Measurements from ENCODE around the gene CACNA1S. TPM values are rescaled to one million over a fixed set of nuclear protein-coding genes. Genes with fewer than 3 reads are reported as not detected.

The CACNA1S gene
- total and polyA plus RNA-seq, 2 of the 13 experiments (the other 11 are each of a cell fraction or from before 2014, with no cell fraction given): not detected

DNA sequence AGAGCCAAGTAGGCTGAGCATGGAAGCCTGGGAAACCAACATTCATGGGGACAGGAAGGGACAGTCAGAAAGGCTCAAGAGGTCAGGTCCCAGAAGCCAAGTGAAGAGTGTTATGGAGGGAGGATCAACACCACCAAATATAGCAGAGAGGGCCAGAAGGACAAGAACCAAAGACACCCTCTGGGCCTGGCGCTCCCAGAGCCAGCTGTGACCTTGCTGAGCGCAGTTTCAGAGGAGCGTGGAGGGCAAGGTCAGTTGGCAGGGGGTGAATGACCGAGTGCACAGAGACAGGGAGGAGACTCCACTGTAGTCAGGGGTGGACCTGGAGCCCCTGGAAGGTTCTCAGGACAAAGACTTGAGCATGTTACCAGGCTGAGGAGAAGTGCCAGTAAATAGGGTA lies 19.2 kb upstream of the CACNA1S start:
- ATAC-seq (no peak), DNase-seq (ENCODE audit: low spot score) (no peak), FAIRE-seq (no peak)
- H3K9me3 ChIP-seq (ENCODE audit: low read length): no peaks in the 10 kb centered on the region
- no peak overlapping the region for H2AFZ ChIP-seq (ENCODE audit: low read length)
- no peak overlapping the region for H3K4me2 ChIP-seq (ENCODE audit: low read depth, low read length)
- peaks cover 4 to 10% of the 10 kb centered on the region in 2 experiments; a peak in 3 of 5 replicates for H3K27me3 ChIP-seq (ENCODE audit: control insufficient read depth in 1 of 2, insufficient read depth in 2 of 2, low read length in 2 of 2)
- intact Hi-C loops (cut with micrococcal nuclease; ENCODE audit: unreplicated experiment): no loop called here
- no peak overlapping the region for H3K4me3 ChIP-seq (replicated peaks in 1 of 3; ENCODE audit: insufficient read depth in 1 of 3, low read depth in 2 of 3, low read length in 3 of 3)
- no peak overlapping the region for H3K27ac ChIP-seq (ENCODE audit: extremely low read length, insufficient read depth, low read length)
- no peaks in the 10 kb centered on the region for H3K79me2 ChIP-seq (ENCODE audit: insufficient read depth, low read length)
- peaks cover 10% of the 10 kb centered on the region for H3K4me1 ChIP-seq (ENCODE audit: insufficient read depth, low read length)
- in situ Hi-C loops (cut with HindIII; ENCODE audit: extremely low pct_ligation_motif_present, low pct_unique_long_range_greater_than_20kb): no loop called here
- peaks cover 2 to 16% of the 10 kb centered on the region in 2 experiments for H3K36me3 ChIP-seq (replicated peaks in 1 of 2; ENCODE audit: control insufficient read depth in 1 of 2, insufficient read depth in 2 of 2, low read length in 2 of 2)
- no peak overlapping the region for H3K9ac ChIP-seq (ENCODE audit: insufficient read depth, low read depth, low read length)
- H4K20me1 ChIP-seq (ENCODE audit: insufficient read depth, low read length): no peaks in the 10 kb centered on the region
- ChIA-PET CTCF (ENCODE audit: low intra/inter-chr PET ratio, low total read pairs) (no interaction called here), POLR2A (no interaction called here)
- TF ChIP-seq PRPF4 (IDR thresholded peaks at IDR 0.05; ENCODE audit: low read depth, low read length, poor library complexity, severe bottlenecking) (no peak), ZNF83 (CRISPR knock-in tag; IDR thresholded peaks at IDR 0.05; ENCODE audit: borderline replicate concordance) (no peak), ZNF253 (CRISPR knock-in tag; IDR thresholded peaks at IDR 0.05; ENCODE audit: borderline replicate concordance) (no peak)
- TF ChIP-seq, protein P1, sequence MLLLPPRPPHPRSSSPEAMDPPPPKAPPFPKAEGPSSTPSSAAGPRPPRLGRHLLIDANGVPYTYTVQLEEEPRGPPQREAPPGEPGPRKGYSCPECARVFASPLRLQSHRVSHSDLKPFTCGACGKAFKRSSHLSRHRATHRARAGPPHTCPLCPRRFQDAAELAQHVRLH (CRISPR knock-in tag; IDR thresholded peaks at IDR 0.05; ENCODE audit: borderline replicate concordance, low read depth): no peak
- 77% methylated on average over 4 of the region's 4 CpGs for WGBS (ENCODE audit: low lambda C conversion rate)
- no TSS peak for BruUV-seq (replicated peaks)

DNA sequence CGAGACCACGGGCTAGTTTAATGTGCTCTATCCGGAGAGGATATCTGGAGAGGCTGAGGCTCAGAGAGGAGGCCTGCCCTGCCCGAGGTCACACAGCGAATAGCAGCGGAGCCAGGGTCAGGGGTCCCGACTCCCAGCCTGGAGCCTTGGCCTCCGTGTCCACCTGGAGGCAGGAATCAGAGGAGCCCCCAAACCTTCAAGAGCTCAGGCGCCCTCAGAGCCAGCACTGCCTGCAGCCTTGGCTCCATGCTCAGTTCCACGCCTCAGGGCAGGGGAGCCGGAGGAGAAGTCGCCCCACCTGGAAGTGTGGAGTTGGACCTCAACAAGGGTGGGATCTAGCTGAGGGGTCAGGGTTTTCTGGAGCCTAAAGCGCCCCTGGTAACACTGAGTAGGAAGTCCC lies 16.7 kb upstream of the CACNA1S start:
- no peaks in the 10 kb centered on the region for H3K9me3 ChIP-seq (ENCODE audit: low read length)
- no peaks in the 10 kb centered on the region for H3K79me2 ChIP-seq (ENCODE audit: insufficient read depth, low read length)
- DNase-seq (ENCODE audit: low spot score) (no peak), FAIRE-seq (no peak), ATAC-seq (no peak)
- no TSS peak for BruUV-seq (replicated peaks)
- H3K27ac ChIP-seq (ENCODE audit: extremely low read length, insufficient read depth, low read length): no peak overlapping the region
- intact Hi-C loops (cut with micrococcal nuclease; ENCODE audit: unreplicated experiment) (loop anchor here (5.0 kb wide), 1 partner anchor 93 kb away; no protein-coding TSS in a partner anchor), in situ Hi-C loops (cut with HindIII; ENCODE audit: extremely low pct_ligation_motif_present, low pct_unique_long_range_greater_than_20kb) (no loop called here)
- ChIA-PET CTCF (ENCODE audit: low intra/inter-chr PET ratio, low total read pairs) (no interaction called here), POLR2A (no interaction called here)
- peak; percentile 83 for TF ChIP-seq ZNF768 (CRISPR knock-in tag; IDR thresholded peaks at IDR 0.05)
- no peak for TF ChIP-seq MED13 (CRISPR knock-in tag; IDR thresholded peaks at IDR 0.05)
- TF ChIP-seq ZNF850 (CRISPR knock-in tag; conservative IDR thresholded peaks at IDR 0.05): no peak
- no peak for TF ChIP-seq RXRA (CRISPR knock-in tag; IDR thresholded peaks at IDR 0.05)
- no peak for TF ChIP-seq ZNF720 (CRISPR knock-in tag; IDR thresholded peaks at IDR 0.05)
- peaks cover 8 to 33% of the 10 kb centered on the region in 2 experiments for H3K27me3 ChIP-seq (ENCODE audit: control insufficient read depth in 1 of 2, insufficient read depth in 2 of 2, low read length in 2 of 2)
- H4K20me1 ChIP-seq (ENCODE audit: insufficient read depth, low read length): no peaks in the 10 kb centered on the region
- H2AFZ ChIP-seq (ENCODE audit: low read length): no peak overlapping the region
- no peak overlapping the region for H3K9ac ChIP-seq (ENCODE audit: insufficient read depth, low read depth, low read length)
- WGBS (ENCODE audit: low lambda C conversion rate): 63% methylated on average over 11 of the region's 13 CpGs
- H3K4me2 ChIP-seq (ENCODE audit: low read depth, low read length): no peak overlapping the region
- no peaks in the 10 kb centered on the region for H3K36me3 ChIP-seq (replicated peaks in 1 of 2; ENCODE audit: control insufficient read depth in 1 of 2, insufficient read depth in 2 of 2, low read length in 2 of 2)
- no peak overlapping the region for H3K4me3 ChIP-seq (replicated peaks in 1 of 3; ENCODE audit: insufficient read depth in 1 of 3, low read depth in 2 of 3, low read length in 3 of 3)
- H3K4me1 ChIP-seq (ENCODE audit: insufficient read depth, low read length): peaks cover 11% of the 10 kb centered on the region
